ENCODE results near the gene DOP1B.

DOP1B gene

DNA sequence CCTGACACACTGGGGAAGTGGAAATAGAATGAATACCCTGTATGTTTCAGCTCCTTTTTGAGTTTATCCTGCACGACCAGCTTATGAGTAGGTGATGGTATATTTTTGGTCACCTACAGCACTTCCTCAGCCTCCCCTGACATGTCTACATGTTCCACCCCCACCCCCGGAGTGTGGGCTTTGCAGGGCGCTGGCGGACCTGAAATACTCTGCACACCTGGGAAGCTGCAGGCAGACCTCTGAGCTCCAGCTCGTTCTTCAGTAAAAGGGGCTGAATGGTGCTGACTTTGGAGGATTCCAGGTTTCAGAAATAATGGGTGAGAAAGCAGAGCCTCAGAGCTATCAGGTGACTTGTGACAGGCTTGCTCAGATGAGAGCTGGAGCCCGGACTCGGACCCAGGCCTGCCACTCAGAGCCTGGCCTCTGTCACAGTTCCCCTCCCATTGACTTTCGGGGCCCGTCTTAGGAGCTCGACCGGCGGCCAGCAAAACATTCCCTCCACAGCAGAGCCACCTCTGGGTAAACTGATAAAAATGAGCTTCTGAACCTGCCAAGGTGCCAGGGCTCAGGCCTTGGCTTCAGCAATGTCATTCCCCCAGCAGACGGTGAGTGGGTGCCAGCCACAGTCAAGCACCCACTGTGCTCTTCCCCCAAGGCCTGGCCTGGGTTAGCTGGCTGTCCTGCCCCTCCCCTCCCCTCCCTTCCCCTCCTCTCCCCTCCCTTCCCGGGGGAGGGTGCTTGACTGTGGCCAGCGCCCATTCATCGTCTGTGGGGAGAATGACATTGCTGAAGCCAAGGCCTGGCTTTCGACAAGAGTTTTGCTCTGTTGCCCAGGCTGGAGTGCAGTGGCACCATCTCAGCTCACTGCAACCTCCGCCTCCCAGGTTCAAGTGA lies 30.1 kb downstream of the DOP1B start:
- no peak for TF ChIP-seq CTCF (IDR thresholded peaks at IDR 0.05; ENCODE audit: extremely low read depth, insufficient read depth, missing control alignments)
- DNase-seq (ENCODE audit: low spot score) = no peak
- in situ Hi-C loops (cut with MboI; ENCODE audit: low pct_unique_long_range_greater_than_20kb, low sequenced_read_pairs, unreplicated experiment) = no loop called here

DNA sequence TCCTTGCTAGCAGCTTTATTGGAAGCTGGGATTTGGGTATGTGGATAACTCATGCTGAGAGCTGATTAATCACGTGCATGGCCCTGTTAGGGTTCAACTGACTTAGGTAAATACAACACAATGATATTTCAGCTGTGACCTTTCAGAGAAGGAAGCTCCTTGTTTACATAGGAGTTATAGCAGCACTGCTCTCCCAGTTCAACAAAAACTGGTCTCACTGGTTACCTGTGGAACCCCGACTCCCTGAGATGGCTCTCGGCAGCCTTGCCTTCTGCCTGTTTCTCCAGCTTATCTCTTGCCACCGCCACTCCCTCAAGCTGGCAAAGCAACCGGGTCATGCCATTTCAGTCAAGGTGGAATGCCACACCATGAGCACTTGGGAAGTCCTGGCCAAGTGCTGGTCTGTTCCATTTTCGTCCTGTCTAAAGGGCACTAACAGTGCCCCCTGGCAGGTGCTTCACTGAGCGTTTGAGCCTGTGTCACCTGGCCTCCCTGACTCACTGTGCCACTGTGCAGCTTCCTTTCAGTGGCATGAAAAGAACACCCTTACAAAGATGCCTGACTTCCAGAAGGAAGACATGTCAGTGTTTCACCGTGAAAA lies 31.6 kb downstream of the DOP1B start:
- in situ Hi-C loops (cut with MboI; ENCODE audit: low pct_unique_long_range_greater_than_20kb, low sequenced_read_pairs, unreplicated experiment) = no loop called here
- TF ChIP-seq CTCF (IDR thresholded peaks at IDR 0.05; ENCODE audit: extremely low read depth, insufficient read depth, missing control alignments) = no peak
- DNase-seq (ENCODE audit: low spot score) = no peak

DNA sequence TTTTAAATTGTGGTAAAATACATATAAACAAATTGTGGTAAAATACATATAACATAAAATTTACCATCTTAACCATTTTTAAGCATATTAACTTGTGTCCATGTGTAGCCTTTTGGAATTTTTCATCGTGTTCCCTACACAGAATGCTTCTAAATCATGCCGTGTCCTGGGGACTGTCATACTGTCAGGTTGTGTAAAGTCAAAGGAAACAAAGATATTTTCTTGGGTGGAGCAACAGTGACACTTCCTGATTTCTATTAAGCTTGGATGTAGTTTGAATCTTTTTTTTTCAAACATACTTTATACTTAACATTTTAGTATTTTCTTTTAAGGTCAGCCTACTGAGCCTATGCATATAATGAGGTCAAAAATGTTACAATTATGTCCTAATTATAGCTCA lies 32.3 kb downstream of the DOP1B start:
- TF ChIP-seq CTCF (IDR thresholded peaks at IDR 0.05; ENCODE audit: extremely low read depth, insufficient read depth, missing control alignments) = no peak
- in situ Hi-C loops (cut with MboI; ENCODE audit: low pct_unique_long_range_greater_than_20kb, low sequenced_read_pairs, unreplicated experiment) = no loop called here
- no peak for DNase-seq (ENCODE audit: low spot score)

DNA sequence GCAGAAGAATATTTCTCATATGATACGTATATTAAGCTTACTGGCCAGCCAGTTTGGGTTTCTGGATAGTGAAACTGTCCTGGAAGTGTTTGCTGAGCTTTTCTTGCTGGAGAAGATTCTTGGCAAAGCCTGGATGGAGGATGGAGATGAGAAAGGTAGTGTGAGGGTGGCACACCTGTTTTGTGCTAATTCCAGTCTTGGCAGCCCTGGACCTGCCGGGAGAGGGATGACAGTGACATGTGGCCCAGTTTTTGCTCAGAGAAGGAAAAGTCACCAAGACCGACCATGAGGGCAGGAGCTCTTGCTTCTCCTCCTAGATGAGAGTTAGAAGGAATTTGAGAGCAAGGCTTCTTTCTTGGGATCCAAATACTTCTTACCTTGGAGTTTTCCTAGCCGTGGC lies 34.1 kb downstream of the DOP1B start:
- TF ChIP-seq CTCF (IDR thresholded peaks at IDR 0.05; ENCODE audit: extremely low read depth, insufficient read depth, missing control alignments) = no peak
- in situ Hi-C loops (cut with MboI; ENCODE audit: low pct_unique_long_range_greater_than_20kb, low sequenced_read_pairs, unreplicated experiment) = no loop called here
- DNase-seq (ENCODE audit: low spot score) = no peak

- no peak for DNase-seq (ENCODE audit: low spot score)
- no peak for TF ChIP-seq CTCF (IDR thresholded peaks at IDR 0.05; ENCODE audit: extremely low read depth, insufficient read depth, missing control alignments)
- in situ Hi-C loops (cut with MboI; ENCODE audit: low pct_unique_long_range_greater_than_20kb, low sequenced_read_pairs, unreplicated experiment) = no loop called here
These were observed 36.6 kb downstream of the DOP1B start for GRCh38 chr21:36193200-36193599.

DNA sequence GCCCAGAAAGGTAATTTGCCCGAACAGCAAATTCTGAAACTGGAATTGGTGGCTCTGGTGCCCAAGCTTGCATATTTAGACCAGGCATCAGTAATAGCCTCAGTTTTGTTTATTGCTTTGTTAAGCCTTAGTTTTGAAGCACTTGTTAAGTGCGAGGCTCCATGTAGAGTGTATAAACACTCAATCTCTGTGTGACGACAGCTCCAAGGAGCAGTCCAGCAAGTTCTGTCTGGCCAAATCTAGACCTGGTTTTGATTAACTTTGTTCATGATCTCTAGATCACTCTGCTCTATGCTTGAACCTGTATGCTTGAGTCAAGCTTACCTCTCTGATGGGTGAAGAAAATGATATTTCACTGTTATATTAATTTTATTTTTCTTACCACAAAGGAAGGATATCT lies 37.4 kb downstream of the DOP1B start:
- in situ Hi-C loops (cut with MboI; ENCODE audit: low pct_unique_long_range_greater_than_20kb, low sequenced_read_pairs, unreplicated experiment) = no loop called here
- no peak for TF ChIP-seq CTCF (IDR thresholded peaks at IDR 0.05; ENCODE audit: extremely low read depth, insufficient read depth, missing control alignments)
- no peak for DNase-seq (ENCODE audit: low spot score)
